Amniotic stem cell (primary cell): ENCODE measurements around the gene ARL16.

Experiments used
- DNase-seq: peaks from one replicate; lab custom pipeline; 2025; lab: John Stamatoyannopoulos, UW

ARL16 gene, protein sequence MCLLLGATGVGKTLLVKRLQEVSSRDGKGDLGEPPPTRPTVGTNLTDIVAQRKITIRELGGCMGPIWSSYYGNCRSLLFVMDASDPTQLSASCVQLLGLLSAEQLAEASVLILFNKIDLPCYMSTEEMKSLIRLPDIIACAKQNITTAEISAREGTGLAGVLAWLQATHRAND

DNA sequence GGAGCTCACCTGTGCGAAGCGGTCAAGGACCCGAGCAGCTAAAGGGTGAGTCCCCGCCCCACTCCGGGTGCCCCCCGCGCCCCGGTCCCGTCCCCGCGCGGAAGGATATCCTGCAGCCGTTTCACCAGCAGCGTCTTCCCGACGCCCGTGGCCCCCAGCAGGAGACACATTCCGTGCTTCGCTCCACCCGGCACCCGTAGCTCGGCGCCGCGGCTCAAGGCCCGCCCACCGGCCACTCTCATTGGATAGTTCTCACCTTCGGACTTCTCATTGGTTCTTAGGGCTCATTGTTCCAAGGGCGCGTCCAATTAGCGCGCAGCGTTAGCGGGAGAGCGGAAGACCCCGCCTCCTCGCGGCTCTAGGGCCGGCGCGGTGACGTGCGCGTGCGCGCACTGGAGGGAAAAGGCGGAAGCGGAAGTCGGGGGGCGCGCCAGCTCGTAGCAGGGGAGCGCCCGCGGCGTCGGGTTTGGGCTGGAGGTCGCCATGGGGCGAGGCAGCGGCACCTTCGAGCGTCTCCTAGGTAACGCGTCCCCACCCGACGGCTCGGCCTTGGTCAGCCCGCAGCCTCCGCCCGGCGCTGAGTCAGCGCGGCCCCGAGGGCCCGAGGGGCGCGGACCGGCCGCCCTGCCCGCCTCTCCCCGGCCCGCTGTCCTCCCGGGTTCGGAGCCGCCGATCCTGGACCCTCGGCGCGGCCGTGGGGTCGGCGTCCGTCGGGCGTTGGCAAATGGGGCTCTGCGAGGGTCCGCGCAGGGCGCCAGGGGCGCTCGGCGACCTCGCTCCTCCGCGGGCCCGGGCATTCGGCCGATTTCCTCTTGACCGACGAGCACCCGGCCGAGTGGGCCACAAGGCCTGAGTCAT is at the start of gene ARL16, which contains the start of gene HGS:
Gene ARL16, minus strand, starts transcription at position 214 of the 858 bp plus-strand sequence. Its CDS starts 44 bp downstream, at position 170.
Gene HGS, plus strand, starts transcription at position 428 of the 858 bp plus-strand sequence. Its CDS starts 56 bp downstream, at position 484.
- DNase-seq: peak; percentile 99

DNA sequence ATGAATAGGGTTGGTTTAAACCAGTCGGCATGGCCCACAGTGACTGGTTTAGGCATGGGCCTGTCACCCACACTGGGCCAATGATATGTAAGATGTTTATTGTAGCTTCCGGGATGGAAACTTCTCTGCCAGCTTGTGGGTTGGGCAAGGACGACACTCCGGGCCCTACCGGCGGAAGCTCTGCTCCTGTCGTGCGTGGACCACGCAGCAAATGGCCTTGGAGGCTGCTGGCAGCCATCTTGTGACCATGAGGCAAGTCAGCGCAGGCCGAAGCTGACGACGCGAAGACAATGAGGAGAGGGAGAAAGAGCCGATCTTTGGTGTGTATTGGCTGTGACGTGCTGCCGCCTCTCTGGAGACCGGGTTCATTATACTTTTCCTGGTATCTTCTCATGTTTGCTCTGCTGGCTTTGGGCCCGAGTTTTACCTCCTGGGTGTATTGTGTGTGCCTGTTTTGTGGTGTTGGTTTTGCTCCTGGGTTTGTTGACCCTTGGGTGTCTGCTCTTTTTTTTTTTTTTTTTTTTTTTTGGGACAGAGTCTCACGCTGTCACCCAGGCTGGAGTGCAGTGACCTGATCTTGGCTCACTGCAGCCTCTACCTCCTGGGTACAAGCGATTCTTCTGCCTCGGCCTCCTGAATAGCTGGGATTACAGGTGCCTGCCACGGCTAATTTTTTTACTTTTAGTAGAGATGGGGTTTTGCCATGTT is 43.9 kb upstream of the ARL16 start:
- no peak for DNase-seq

DNA sequence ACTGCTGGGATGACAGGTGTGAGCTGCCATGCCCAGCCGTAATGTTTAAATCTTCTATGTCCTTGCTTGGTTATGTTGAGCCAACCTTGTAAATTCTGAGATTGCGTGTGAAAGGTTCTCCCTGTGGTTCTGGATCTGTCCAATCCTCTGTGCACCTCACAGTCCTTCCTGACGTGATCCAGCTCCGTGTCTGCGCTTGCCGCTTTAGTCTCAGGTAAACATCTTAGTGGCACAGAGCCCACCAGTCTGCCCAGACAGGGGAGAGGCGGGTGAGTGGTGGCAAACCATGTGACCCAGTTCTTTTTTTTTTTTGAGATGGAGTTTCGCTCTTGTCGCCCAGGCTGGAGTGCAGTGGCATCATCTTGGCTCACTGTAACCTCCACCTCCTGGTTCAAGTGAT is 42.4 kb upstream of the ARL16 start:
- DNase-seq: no peak

DNA sequence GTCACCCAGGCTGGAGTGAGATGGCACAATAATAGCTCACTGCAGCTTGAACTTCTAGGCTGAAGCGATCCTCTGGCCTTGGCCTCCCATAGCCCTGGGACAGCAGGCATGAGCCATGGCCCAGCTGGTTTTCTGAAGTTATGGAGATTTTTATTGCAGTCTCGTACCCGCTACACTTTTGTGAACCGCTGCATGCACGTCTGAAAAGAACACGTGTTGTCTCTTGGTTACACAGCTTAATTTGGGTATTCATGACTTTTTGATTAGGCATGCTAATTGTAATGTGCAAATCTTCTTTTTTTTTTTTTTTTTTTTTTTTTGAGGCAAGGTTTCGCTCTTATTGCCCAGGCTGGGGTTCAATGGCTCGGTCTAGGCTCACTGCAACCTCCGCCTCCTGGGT is 41.8 kb upstream of the ARL16 start:
- no peak for DNase-seq

DNA sequence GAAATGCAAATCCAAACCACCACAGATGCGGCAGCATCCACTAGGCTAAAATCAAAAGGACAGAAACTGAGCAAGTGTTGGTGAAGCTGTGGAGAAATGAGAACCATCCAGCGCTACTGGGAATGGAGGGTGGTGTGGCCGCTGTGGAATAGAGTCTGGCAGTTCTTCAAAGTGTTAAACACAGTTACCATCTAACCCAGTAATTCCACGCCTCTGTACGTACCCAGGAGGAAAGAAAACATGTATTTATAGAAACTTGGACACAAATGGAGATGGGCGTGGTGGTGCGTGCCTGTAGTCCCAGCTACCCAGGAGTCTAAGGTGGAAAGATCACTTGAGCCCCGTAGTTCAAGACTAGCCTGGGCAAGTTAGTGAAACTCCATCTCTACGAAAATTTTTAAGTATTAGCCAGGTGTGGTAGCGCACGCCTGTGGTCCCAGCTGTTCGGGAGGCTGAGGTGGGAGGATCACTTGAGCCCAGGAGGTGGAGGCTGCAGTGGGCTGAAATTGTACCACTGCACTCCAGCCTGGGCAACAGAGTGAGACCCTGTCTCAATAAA is 40.1 kb upstream of the ARL16 start:
- DNase-seq: no peak

DNA sequence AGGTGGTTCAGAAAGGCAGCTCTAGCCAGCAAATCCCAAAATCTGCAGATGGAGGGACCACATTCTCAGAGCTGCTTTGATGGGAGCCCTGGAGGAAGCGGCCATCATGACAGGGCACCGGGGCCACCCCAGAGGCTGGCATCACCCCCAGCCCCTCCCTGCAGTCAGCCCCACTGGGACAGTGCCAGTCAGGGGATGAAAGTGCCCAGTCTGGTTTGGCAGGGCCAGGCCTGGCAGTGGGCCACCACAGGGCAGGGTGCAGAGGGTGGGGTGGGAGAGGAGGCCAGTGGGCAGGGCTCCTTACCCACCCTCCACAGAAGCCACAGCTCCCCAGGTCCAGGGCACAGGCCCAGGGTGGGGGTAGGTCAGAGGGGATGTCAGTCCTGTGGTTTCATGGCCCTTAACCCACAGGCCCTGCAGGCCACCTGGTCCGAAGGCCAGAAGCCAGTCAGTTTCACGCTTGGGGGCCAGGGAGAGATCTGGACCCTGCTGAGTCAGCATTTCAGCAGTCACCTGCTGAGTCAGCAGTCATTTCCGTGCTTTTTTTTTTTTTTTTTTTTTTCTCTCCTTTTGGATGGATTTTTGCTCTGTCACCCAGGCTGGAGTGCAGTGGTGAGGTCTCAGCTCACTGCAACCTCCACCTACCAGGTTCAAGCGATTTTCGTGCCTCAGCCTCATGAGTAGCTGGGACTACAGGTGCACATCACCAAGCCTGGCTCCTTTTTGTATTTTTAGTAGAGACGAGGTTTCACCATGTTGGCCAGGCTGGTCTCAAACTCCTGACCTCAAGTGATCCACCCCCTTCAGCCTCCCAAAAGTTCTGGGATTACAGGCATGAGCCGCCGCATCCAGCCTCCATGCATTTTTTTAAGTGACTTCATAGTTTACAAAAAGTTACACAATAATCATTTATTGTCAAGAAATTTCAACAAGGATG is 38.9 kb upstream of the ARL16 start:
- no peak for DNase-seq

DNA sequence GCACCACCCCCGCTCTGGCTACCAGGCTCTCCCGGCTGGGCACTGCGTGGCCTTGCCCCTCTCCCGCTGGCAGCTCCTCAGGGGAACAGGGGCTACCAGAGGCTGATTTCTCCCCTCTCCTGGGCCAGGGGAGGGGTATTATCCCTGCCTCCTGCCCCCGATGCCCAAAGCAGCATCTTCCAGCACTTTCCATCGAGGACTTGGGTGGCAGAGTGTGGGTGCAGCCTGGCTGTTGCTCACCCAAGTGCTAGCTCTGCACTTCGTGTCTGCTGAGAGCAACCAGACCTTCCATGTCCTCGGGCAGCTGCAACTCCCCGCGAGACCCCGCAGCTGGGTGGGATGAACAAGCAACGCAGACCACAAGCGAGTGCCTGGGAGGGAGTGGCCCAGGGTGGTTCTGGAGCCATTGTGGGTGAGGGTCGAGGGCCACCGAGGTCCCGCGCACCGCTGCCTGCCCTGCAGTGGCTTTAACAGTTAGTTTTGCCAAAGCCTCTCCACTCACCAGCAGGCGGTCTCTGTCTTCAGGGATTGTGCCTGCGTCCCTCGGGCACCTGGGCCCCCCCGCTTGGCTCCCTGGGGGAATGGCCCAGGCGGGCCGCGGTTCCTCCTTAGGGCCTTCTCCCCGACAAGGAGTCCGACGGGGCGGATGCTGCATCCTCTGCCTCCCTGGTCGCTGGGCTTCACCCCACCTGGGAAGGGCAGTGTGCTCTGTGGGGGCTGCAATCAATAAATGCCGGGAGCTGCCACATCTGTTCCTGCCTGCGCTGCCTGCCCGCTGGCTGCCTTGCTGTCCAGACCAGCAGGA is 36.9 kb upstream of the ARL16 start:
- DNase-seq: no peak

DNA sequence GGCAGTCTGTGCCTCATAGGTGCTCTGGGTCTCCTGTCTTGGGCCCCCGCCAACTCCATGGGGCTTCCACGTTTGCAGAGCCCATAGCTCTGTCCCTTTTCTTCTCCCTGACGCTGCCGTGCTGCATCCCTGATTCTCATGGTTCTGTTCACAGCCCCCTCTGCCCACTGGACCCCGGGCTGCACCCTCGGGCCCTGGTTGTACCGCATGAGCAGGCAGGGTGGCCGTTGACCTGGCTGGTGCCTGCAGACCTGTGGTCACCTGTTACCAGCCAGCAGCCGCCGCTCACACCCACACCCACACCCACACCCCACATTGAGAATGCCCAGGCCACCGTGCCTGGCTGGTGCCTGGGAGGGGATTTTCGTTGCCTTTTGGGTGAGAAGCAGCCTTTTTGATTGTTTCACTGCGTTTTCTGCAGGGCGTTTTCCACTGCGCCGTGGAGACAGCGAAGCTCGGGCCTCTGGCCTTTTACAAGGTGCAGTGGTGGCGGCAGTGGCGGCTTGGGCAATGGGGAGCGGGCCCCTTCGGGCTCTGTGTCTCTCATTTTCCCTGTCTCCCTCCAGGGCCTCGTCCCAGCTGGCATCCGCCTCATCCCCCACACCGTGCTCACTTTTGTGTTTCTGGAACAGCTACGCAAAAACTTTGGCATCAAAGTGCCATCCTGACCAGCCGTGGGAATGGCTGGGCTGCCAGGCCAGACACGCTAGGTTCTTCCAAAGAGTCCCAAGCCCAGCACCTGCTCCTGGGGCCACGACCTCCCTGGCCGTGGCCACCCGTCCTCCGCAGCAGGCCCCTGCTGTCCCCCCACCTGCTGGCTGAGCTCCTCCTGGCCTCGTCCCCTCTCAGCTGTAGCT is 36.0 kb upstream of the ARL16 start:
- no peak for DNase-seq

DNA sequence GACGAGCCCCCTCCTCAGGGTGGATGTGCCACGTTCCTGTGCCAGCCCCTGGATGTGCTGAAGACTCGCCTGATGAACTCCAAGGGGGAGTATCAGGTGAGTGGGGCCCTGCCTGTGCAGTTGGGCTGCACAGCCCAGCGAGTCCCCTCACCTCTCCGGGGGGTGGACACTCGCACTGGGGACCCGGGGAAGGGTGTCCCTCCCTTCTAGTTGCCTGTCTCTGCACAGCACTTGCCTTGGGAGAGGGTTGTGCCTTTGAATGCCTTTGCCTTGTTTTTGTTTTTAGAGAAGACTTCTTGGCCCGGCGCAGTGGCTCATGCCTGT is 34.1 kb upstream of the ARL16 start:
- no peak for DNase-seq

DNA sequence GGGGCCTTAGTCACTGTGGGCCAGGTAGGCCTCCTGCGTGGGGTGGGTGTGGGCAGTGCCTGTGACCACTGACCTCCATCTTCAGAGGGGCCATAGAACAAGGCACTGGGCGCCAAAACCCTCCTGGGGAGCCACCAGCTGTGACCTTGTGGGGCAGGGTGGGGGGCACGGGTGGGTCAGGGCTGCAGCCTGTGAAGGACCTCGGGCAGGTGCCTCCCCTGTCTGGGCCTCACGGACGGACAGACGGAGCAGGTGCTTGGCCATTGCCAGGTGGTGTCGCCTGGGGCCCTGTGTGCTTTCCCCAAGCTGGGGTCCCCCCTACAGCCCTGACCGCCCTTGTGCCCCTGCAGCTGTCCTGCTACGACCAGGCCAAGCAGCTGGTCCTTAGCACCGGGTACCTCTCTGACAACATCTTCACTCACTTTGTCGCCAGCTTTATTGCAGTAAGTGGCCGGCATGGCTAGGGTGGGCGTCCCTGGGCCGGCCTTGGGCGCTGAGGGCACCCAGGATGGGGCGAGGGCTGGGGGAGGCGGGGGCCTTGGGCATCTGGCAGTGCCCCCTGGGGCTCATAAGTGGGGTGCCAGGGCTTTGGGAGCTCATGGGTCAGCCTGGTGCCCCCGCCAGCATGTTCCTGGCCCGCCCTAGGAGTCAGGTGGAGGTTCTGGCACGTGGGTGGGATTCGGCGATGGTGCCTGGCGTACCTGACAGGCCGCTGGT is 33.6 kb upstream of the ARL16 start:
- DNase-seq: no peak

DNA sequence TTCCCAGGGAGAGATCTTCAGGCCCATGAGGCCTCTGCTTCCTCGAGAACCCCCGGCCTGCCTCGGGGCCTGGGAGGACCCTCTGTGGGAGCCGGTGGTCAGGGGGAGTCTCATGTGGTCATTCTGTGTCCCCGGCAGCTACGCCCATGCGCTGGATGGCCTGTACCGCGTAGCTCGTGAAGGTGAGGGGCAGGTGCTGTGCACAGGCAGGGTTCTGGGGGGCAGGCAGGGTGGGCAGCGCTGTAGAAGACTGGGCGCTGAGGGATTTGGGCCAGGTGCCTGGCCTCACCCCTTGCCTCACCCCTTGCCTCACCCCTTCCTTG is 33.0 kb upstream of the ARL16 start:
- DNase-seq: no peak

DNA sequence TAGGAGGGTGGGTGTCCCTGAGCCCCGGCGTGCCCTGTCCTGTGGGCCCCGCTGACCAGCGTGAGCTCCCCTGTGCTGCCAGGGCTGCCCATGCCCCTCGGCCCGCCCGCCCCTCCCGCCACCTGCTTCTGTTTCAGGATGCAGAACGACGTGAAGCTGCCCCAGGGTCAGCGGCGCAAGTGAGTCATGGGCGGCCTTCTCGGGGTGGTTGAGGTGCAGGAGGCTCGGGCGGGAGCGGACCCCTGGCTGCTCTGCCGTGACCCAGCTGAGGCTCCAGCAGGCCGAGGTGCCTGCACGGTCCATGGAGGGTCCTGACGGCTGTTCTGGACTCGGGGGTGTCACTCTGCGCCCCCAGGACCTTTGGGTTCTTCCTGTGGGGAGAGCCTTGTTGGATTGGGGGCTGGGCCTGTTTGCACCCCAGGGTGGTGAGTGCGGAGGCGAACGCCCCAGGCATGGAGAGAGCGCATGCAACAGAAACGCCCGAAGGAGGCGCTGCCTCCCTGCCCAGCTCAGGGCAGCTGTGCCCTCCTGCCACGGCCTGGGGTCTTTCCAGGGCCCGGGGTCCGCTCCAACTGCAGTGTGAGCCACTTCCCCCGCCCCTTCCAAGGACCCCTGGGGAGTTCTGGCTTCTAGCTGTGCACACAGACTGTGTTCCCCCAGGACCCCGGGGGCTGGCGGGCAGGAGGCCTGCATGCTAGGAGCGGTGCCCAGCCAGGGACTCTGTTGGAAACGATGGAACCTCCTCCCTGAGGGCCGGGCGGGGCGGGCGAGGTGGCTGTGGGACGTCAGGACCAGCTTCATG is 32.5 kb upstream of the ARL16 start:
- DNase-seq: no peak

DNA sequence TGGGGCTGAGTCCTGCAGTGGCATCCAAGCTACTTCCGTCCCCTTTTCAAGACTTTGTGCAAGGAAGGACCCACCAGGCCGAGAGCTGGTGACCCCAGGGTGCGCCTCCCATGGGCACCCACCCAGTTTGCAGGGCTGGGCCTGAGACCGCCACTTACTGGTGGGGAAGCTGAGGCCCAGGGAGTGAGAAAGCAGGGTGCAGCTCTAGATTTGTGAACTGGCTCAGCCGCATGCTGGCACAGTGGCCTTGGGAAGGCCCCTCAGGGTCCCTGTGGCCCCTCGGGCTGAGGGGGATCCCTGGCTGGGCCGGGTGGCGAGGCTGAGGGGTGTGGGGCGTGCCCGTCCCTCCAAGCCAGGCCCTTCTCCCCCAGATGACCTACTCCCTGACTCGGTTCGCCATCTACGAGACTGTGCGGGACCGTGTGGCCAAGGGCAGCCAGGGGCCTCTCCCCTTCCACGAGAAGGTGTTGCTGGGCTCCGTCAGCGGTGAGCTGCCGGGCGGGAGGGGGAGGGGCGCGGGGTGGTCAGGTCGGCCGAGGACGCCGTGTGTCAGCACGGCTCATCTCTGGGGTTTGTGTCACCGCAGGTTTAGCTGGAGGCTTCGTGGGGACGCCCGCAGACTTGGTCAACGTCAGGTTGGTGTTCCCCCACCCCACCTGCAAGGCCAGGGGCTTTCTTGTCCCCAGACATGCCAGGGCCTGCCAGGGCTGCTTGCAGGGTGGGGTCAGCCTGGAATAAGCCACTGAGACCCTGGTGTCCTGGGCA is 31.7 kb upstream of the ARL16 start:
- DNase-seq: no peak

DNA sequence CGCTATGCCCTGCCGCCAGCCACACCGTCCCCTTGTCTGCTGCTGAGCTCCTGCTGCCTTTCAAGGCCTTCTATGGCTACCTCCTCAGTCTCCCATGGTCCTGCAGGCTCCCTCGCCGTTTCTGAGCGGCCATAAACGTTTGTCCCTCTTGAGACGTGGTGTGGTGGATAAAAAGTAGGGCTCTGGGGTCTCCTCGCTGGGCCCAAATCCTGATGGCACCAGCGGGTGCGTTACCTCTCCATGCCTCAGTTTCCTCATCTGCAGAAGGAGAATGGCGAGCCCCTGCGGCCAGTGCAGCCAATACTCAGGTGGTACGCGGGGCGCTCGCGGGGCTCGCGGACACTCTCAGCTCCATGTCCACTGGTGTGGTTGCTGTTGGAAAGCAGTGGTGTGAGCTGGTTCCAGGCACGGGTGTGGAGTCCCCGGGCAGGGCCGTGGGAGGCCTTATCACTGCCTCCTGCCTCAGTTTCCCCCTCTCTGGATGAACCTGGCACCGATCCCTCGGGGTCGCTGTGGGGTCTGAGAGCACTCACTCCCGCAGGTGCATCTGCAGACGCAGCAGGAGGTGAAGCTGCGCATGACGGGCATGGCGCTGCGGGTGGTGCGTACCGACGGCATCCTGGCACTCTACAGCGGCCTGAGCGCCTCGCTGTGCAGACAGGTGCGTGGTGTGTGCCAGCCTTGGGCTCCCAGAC is 31.0 kb upstream of the ARL16 start:
- no peak for DNase-seq

DNA sequence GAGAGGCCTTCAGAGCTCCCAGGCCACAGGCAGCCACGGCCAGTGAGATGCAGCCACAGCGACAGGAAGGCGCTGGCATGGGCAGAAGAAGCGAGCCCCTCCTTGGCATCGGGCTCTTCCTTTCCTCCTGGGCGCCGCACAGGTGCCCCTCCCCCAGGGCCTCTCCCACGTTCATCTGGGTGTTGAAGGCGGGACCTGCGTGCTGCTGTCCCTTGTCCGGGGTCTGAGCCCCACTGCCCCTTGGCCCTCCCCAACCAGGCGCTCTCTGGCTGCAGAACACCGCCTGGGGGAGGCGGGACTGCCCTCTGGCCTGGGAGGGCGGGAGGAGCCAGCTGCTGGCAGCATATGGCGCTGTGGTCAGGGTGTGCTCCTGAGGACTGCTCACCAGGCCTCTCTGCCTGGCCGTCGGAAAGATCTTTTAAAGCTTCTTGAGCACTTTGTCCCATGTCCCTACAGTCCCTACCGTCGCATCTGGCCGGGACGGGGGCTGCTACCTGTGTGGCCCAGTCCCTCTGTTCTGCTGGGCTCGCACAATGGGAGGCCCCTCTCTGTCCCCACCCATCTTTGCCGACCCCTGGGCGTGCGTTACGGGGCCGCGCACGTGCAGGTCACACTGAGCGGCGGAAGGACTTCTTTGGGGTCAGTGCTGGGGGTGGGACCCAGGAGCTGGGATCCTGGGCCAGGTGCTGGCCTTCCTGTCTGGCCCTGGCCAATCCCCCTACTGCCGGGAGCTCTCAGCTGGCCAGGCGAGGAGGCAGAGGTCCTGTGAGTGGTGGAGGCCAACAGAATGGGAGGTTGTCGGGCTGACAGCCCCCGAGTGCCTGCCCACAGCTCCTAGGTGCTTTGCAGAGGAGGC is 30.2 kb upstream of the ARL16 start:
- no peak for DNase-seq

DNA sequence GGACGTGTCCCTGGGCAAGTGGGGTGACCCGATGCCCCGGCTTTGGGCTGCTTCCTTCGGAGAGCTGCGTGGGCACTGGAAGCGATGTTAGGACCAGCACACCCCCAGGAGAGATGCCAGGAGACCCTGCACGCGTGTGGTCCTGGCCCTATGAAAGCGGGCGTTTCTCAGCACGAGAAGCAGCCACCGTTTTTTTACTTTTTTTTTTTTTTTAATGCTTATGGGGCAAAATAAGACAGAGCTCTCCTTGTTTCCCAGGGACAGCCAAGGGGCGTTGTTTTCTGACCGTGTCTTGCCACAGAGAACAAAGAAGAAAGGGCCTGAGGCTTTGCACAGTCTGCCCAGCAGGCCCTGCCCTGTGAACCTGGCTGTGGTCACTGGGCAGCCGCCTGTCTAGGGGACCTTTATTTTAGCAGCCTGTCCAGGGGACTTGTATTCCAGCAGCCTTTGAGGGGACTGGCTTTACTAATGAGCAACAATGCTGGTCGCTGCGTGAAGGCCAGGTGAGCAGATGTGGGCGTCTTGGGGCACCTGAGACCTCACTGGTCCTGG is 29.5 kb upstream of the ARL16 start:
- DNase-seq: no peak
